ENCODE measurements around the gene DLEC1. TPM values are rescaled to one million over a fixed set of nuclear protein-coding genes. Genes with fewer than 3 reads are reported as not detected.

Gene DLEC1
- total and polyA plus RNA-seq, 2 donors (not counting 1 experiment from before 2014, with no cell fraction given): under 0.01 to 0.02 TPM

GRCh38 chr3:38163117-38163840 lies 124.3 kb downstream of the DLEC1 start:
- Histone ChIP-seq H3K4me2 (ENCODE audit: extremely low read depth, insufficient read depth, low read length) (no peak overlapping the region), H3K36me3 (ENCODE audit: control insufficient read depth, insufficient read depth, low read length) (no peaks in the 10 kb centered on the region), H3K9me3 (ENCODE audit: control insufficient read depth, insufficient read depth, low read depth, low read length) (no peaks in the 10 kb centered on the region), H3K4me3 (replicated peaks in 1 of 4; ENCODE audit: control extremely low read depth in 1 of 4, insufficient read depth in 1 of 4, low read depth in 3 of 4, low read length in 4 of 4) (no peak overlapping the region), H3K79me2 (ENCODE audit: control insufficient read depth, insufficient read depth, low read length) (peaks cover 28% of the 10 kb centered on the region), H2AFZ (ENCODE audit: low read length) (no peak overlapping the region), H3K27ac (ENCODE audit: insufficient read depth, low read length) (no peak overlapping the region), H3K9ac (ENCODE audit: insufficient read depth, low read length) (no peak overlapping the region), H4K20me1 (ENCODE audit: control insufficient read depth, extremely low read depth, insufficient read depth, low read length) (no peaks in the 10 kb centered on the region), H3K4me1 (ENCODE audit: control insufficient read depth, extremely low read depth, insufficient read depth, low read length) (peaks cover 5% of the 10 kb centered on the region), H3K27me3 (ENCODE audit: control insufficient read depth, insufficient read depth, low read length) (no peaks in the 10 kb centered on the region)
- TF ChIP-seq CTCF (conservative IDR thresholded peaks at IDR 0.05 in 1 of 2, IDR thresholded peaks at IDR 0.05 in 1 of 2; ENCODE audit: low read depth in 1 of 2, low read length in 2 of 2) (no peak), EZH2 (IDR thresholded peaks at IDR 0.05; ENCODE audit: low read length, missing control alignments) (no peak)
- no peak for DNase-seq (ENCODE audit: low read depth in 2 of 2)

- Histone ChIP-seq H4K20me1 (ENCODE audit: control insufficient read depth, extremely low read depth, insufficient read depth, low read length) (no peaks in the 10 kb centered on the region), H3K4me2 (ENCODE audit: extremely low read depth, insufficient read depth, low read length) (peak overlapping the region; percentile 76), H2AFZ (ENCODE audit: low read length) (peak overlapping the region; percentile 81), H3K9me3 (ENCODE audit: control insufficient read depth, insufficient read depth, low read depth, low read length) (no peaks in the 10 kb centered on the region), H3K9ac (ENCODE audit: insufficient read depth, low read length) (peak overlapping the region; percentile 68), H3K79me2 (ENCODE audit: control insufficient read depth, insufficient read depth, low read length) (peaks cover 35% of the 10 kb centered on the region), H3K4me3 (replicated peaks in 1 of 4; ENCODE audit: control extremely low read depth in 1 of 4, insufficient read depth in 1 of 4, low read depth in 3 of 4, low read length in 4 of 4) (peak overlapping the region; percentile 85 to 94 (median 88)), H3K27me3 (ENCODE audit: control insufficient read depth, insufficient read depth, low read length) (no peaks in the 10 kb centered on the region), H3K4me1 (ENCODE audit: control insufficient read depth, extremely low read depth, insufficient read depth, low read length) (peaks cover 7% of the 10 kb centered on the region), H3K27ac (ENCODE audit: insufficient read depth, low read length) (peak overlapping the region; percentile 99), H3K36me3 (ENCODE audit: control insufficient read depth, insufficient read depth, low read length) (no peaks in the 10 kb centered on the region)
- no peak for DNase-seq (ENCODE audit: low read depth in 2 of 2)
- TF ChIP-seq EZH2 (IDR thresholded peaks at IDR 0.05; ENCODE audit: low read length, missing control alignments): no peak
- no peak for TF ChIP-seq CTCF (conservative IDR thresholded peaks at IDR 0.05 in 1 of 2, IDR thresholded peaks at IDR 0.05 in 1 of 2; ENCODE audit: low read depth in 1 of 2, low read length in 2 of 2)
Observed at GRCh38 chr3:38163841-38164642, 125.0 kb downstream of the DLEC1 start.

- Histone ChIP-seq H3K4me2 (ENCODE audit: extremely low read depth, insufficient read depth, low read length) (peak overlapping the region; percentile 76), H3K27me3 (ENCODE audit: control insufficient read depth, insufficient read depth, low read length) (no peaks in the 10 kb centered on the region), H3K79me2 (ENCODE audit: control insufficient read depth, insufficient read depth, low read length) (peaks cover 41% of the 10 kb centered on the region), H3K9ac (ENCODE audit: insufficient read depth, low read length) (peak overlapping the region; percentile 68), H3K9me3 (ENCODE audit: control insufficient read depth, insufficient read depth, low read depth, low read length) (no peaks in the 10 kb centered on the region), H3K27ac (ENCODE audit: insufficient read depth, low read length) (peak overlapping the region; percentile 99), H2AFZ (ENCODE audit: low read length) (peak overlapping the region; percentile 81), H4K20me1 (ENCODE audit: control insufficient read depth, extremely low read depth, insufficient read depth, low read length) (no peaks in the 10 kb centered on the region), H3K36me3 (ENCODE audit: control insufficient read depth, insufficient read depth, low read length) (no peaks in the 10 kb centered on the region), H3K4me3 (replicated peaks in 1 of 4; ENCODE audit: control extremely low read depth in 1 of 4, insufficient read depth in 1 of 4, low read depth in 3 of 4, low read length in 4 of 4) (peak overlapping the region; percentile 85 to 94 (median 88)), H3K4me1 (ENCODE audit: control insufficient read depth, extremely low read depth, insufficient read depth, low read length) (peaks cover 9% of the 10 kb centered on the region)
- no peak for TF ChIP-seq CTCF (conservative IDR thresholded peaks at IDR 0.05 in 1 of 2, IDR thresholded peaks at IDR 0.05 in 1 of 2; ENCODE audit: low read depth in 1 of 2, low read length in 2 of 2)
- TF ChIP-seq EZH2 (IDR thresholded peaks at IDR 0.05; ENCODE audit: low read length, missing control alignments): no peak
- DNase-seq (ENCODE audit: low read depth in 2 of 2): no peak
Observed at GRCh38 chr3:38164643-38164951, 125.6 kb downstream of the DLEC1 start.
